Naive thymus-derived CD4-positive, alpha-beta T cell (primary cell): Measurements from ENCODE around the gene HDAC4. TPM values are rescaled to one million over a fixed set of nuclear protein-coding genes. Genes with fewer than 3 reads are reported as not detected.

Experiments used
- ATAC-seq: fragments of 150-1000 bp; cut with Tn5 transposase; 2 replicates; pipeline ENCODE4 v1.10.0; 2021; ENCODE audit warnings: mild to moderate bottlenecking, moderate library complexity
- CTCF ChIA-PET: fragments of 350-600 bp; sonication (Branson Sonifier 250); formaldehyde crosslinking; loops from one replicate; lab custom pipeline; 2021; ENCODE audit warnings: antibody characterized with exemption; lab: Charles Lee
- POLR2A ChIA-PET: fragments of 350-600 bp; sonication (Branson Sonifier 250); formaldehyde crosslinking; loops from one replicate; lab custom pipeline; 2021; ENCODE audit warnings: antibody characterized with exemption, inconsistent platforms; lab: Charles Lee
- DNase-seq, 9 donors: peaks; one replicate each; pipeline versions ENCODE4 v3.0.0 to v3.0.0-alpha.2; 2020 to 2022; ENCODE audit warnings: mixed read lengths in 1 of 9
- H3K27ac ChIP-seq: one replicate; pipeline ENCODE4 v1.7.0; 2013; ENCODE audit warnings: mild to moderate bottlenecking, low read depth, low read length, moderate library complexity
- H3K27me3 ChIP-seq, 2 donors: one replicate each; pipeline ENCODE4 v1.7.0; 2013; ENCODE audit warnings: low read length in 2 of 2, mild to moderate bottlenecking in 2 of 2, moderate library complexity in 2 of 2; ENCODE audit not compliant: control insufficient read depth in 2 of 2, insufficient read depth in 2 of 2
- H3K36me3 ChIP-seq, 3 experiments: 1 replicate in 2 of 3; 2 replicates in 1 of 3; pipeline ENCODE4 v1.7.0; 2013; ENCODE audit warnings: low read length in 3 of 3, mild to moderate bottlenecking in 3 of 3, moderate library complexity in 1 of 3; ENCODE audit not compliant: insufficient read depth in 3 of 3, control insufficient read depth in 2 of 3
- H3K4me1 ChIP-seq, 2 donors: one replicate each; pipeline ENCODE4 v1.7.0; 2013; ENCODE audit warnings: low read length in 2 of 2, mild to moderate bottlenecking in 2 of 2, moderate library complexity in 1 of 2; ENCODE audit not compliant: control insufficient read depth in 2 of 2, insufficient read depth in 2 of 2
- H3K4me3 ChIP-seq: 2 replicates; pipeline ENCODE4 v1.7.0; 2013; ENCODE audit warnings: mild to moderate bottlenecking, low read length
- H3K9me3 ChIP-seq, 3 experiments: 1 replicate in 2 of 3; 2 replicates in 1 of 3; pipeline ENCODE4 v1.7.0; 2013; ENCODE audit warnings: low read length in 3 of 3; ENCODE audit not compliant: control insufficient read depth in 2 of 3
- H3K27ac Mint-ChIP-seq, 9 donors: one replicate each; pipeline ENCODE4 v1.8.0; 2020 to 2022; ENCODE audit warnings: mixed read lengths in 9 of 9, mild to moderate bottlenecking in 8 of 9, moderate library complexity in 5 of 9, inconsistent platforms in 2 of 9
- H3K27me3 Mint-ChIP-seq, 5 donors: one replicate each; pipeline ENCODE4 v1.8.0; 2021 to 2022; ENCODE audit warnings: mixed read lengths in 5 of 5, mild to moderate bottlenecking in 1 of 5
- H3K36me3 Mint-ChIP-seq, 5 donors: one replicate each; pipeline ENCODE4 v1.8.0; 2020 to 2022; ENCODE audit warnings: mixed read lengths in 5 of 5, mild to moderate bottlenecking in 3 of 5, inconsistent platforms in 1 of 5
- H3K4me1 Mint-ChIP-seq, 7 donors: one replicate each; pipeline ENCODE4 v1.8.0; 2020 to 2022; ENCODE audit warnings: mixed read lengths in 7 of 7, mild to moderate bottlenecking in 3 of 7, inconsistent platforms in 1 of 7
- H3K4me3 Mint-ChIP-seq, 10 donors: one replicate each; pipeline ENCODE4 v1.8.0; 2020 to 2022; ENCODE audit warnings: mild to moderate bottlenecking in 10 of 10, mixed read lengths in 10 of 10, moderate library complexity in 6 of 10, inconsistent platforms in 2 of 10
- H3K9me3 Mint-ChIP-seq, 11 donors: one replicate each; pipeline ENCODE4 v1.8.0; 2020 to 2022; ENCODE audit warnings: mixed read lengths in 11 of 11, mild to moderate bottlenecking in 4 of 11, inconsistent platforms in 1 of 11, moderate library complexity in 1 of 11
- intact Hi-C, 2 donors: fragments of 100-400 bp; cut with micrococcal nuclease; formaldehyde crosslinking; loops; one replicate each; pipeline ENCODE4 v1.15.1; 2023
- polyA plus RNA-seq, 2 donors: library from polyadenylated mRNA; unstranded; fragments of 300-500 nt; fragmentation: Illumina TruSeq; gene quantifications; one replicate each; pipeline ENCODE4 v1.2.3, GENCODE V29; 2021
- total RNA-seq, 6 experiments: library from RNA in 5 of 6; stranded (reverse) in 5 of 6; gene quantifications; 1 replicate in 5 of 6; 2 replicates in 1 of 6; pipeline ENCODE4 v1.2.3 and lab custom pipeline; 2021 to 2026

The HDAC4 gene
- total and polyA plus RNA-seq, 7 experiments from 2014 or later = 7.4 to 101 (median 55.3) TPM

GRCh38 chr2:239093542-239093941 lies 307.3 kb downstream of the HDAC4 start:
- Histone ChIP-seq H3K4me3 (no peak overlapping the region), H3K27me3 (no peaks in the 10 kb centered on the region), H3K36me3 (peaks cover 0 to 77% (median 5%) of the 10 kb centered on the region in 3 experiments), H3K4me1 (no peaks in the 10 kb centered on the region), H3K9me3 (no peaks in the 10 kb centered on the region), H3K27ac (no peak overlapping the region)
- Mint-ChIP-seq H3K4me1 (peaks cover 0 to 4% (median 0%) of the 10 kb centered on the region in 7 donors), H3K27me3 (no peaks in the 10 kb centered on the region), H3K36me3 (peaks cover 0 to 28% (median 5%) of the 10 kb centered on the region in 5 donors), H3K4me3 (no peak overlapping the region), H3K9me3 (no peaks in the 10 kb centered on the region), H3K27ac (no peak overlapping the region)
- intact Hi-C loops = loop anchor here in 1 of 2 donors (2.0 kb wide), 1 partner anchor 25 kb away; no protein-coding TSS in a partner anchor
- DNase-seq (no peak), ATAC-seq (no peak)
- ChIA-PET CTCF (no interaction called here), POLR2A (no interaction called here)

GRCh38 chr2:239092571-239093294 lies 308.1 kb downstream of the HDAC4 start:
- Histone ChIP-seq H3K36me3 (peaks cover 0 to 77% (median 5%) of the 10 kb centered on the region in 3 experiments), H3K4me1 (no peaks in the 10 kb centered on the region), H3K4me3 (no peak overlapping the region), H3K27ac (no peak overlapping the region), H3K27me3 (no peaks in the 10 kb centered on the region), H3K9me3 (no peaks in the 10 kb centered on the region)
- ChIA-PET POLR2A (no interaction called here), CTCF (no interaction called here)
- peaks cover 0 to 32% (median 6%) of the 10 kb centered on the region in 5 donors for H3K36me3 Mint-ChIP-seq
- no peak overlapping the region for H3K27ac Mint-ChIP-seq
- ATAC-seq = no peak
- no peak for DNase-seq
- H3K4me3 Mint-ChIP-seq = no peak overlapping the region
- no peaks in the 10 kb centered on the region for H3K9me3 Mint-ChIP-seq
- intact Hi-C loops = loop anchor here in 1 of 2 donors (2.0 kb wide), 1 partner anchor 26 kb away; no protein-coding TSS in a partner anchor
- H3K4me1 Mint-ChIP-seq = no peaks in the 10 kb centered on the region
- no peaks in the 10 kb centered on the region for H3K27me3 Mint-ChIP-seq

GRCh38 chr2:239089884-239090283 lies 310.9 kb downstream of the HDAC4 start:
- no peak overlapping the region for H3K27ac ChIP-seq
- Mint-ChIP-seq H3K4me1 (peaks cover 0 to 7% (median 0%) of the 10 kb centered on the region in 7 donors), H3K27me3 (no peaks in the 10 kb centered on the region), H3K36me3 (peaks cover 0 to 39% (median 6%) of the 10 kb centered on the region in 5 donors), H3K9me3 (no peaks in the 10 kb centered on the region), H3K4me3 (no peak overlapping the region), H3K27ac (no peak overlapping the region)
- no peak for ATAC-seq
- no peaks in the 10 kb centered on the region for H3K4me1 ChIP-seq
- DNase-seq = no peak
- CTCF ChIA-PET = no interaction called here
- H3K36me3 ChIP-seq = peaks cover 0 to 59% (median 5%) of the 10 kb centered on the region in 3 experiments
- intact Hi-C loops = no loop called here
- no peak overlapping the region for H3K4me3 ChIP-seq
- H3K27me3 ChIP-seq = no peaks in the 10 kb centered on the region
- no peaks in the 10 kb centered on the region for H3K9me3 ChIP-seq
- POLR2A ChIA-PET = no interaction called here

GRCh38 chr2:239087046-239087710 lies 313.6 kb downstream of the HDAC4 start:
- Mint-ChIP-seq H3K4me1 (peaks cover 0 to 8% (median 0%) of the 10 kb centered on the region in 7 donors), H3K36me3 (peaks cover 0 to 37% (median 6%) of the 10 kb centered on the region in 5 donors), H3K9me3 (no peaks in the 10 kb centered on the region), H3K27ac (peak overlapping the region in 2 of 9 donors; percentile 5 to 22), H3K27me3 (no peaks in the 10 kb centered on the region), H3K4me3 (no peak overlapping the region)
- H3K36me3 ChIP-seq = peaks cover 0 to 59% (median 0%) of the 10 kb centered on the region in 3 experiments
- no peak overlapping the region for H3K4me3 ChIP-seq
- ChIA-PET CTCF (no interaction called here), POLR2A (no interaction called here)
- no peaks in the 10 kb centered on the region for H3K9me3 ChIP-seq
- no peak for ATAC-seq
- no peaks in the 10 kb centered on the region for H3K4me1 ChIP-seq
- H3K27me3 ChIP-seq = no peaks in the 10 kb centered on the region
- DNase-seq = no peak
- intact Hi-C loops = no loop called here
- no peak overlapping the region for H3K27ac ChIP-seq

- H3K36me3 Mint-ChIP-seq = peaks cover 2 to 37% (median 6%) of the 10 kb centered on the region in 5 donors
- H3K27ac Mint-ChIP-seq = peak overlapping the region in 3 of 9 donors; percentile 22 to 34 (median 24)
- ChIA-PET CTCF (no interaction called here), POLR2A (no interaction called here)
- Histone ChIP-seq H3K27ac (no peak overlapping the region), H3K9me3 (no peaks in the 10 kb centered on the region), H3K4me3 (no peak overlapping the region), H3K36me3 (peaks cover 0 to 64% (median 0%) of the 10 kb centered on the region in 3 experiments), H3K4me1 (no peaks in the 10 kb centered on the region), H3K27me3 (no peaks in the 10 kb centered on the region)
- peaks cover 0 to 8% (median 0%) of the 10 kb centered on the region in 7 donors for H3K4me1 Mint-ChIP-seq
- intact Hi-C loops = no loop called here
- ATAC-seq (no peak), DNase-seq (no peak)
- no peaks in the 10 kb centered on the region for H3K9me3 Mint-ChIP-seq
- H3K27me3 Mint-ChIP-seq = no peaks in the 10 kb centered on the region
- H3K4me3 Mint-ChIP-seq = peak overlapping the region in 1 of 10 donors; percentile 45
Measured at GRCh38 chr2:239086325-239087020, 314.3 kb downstream of the HDAC4 start.

GRCh38 chr2:239085201-239085992 lies 315.4 kb downstream of the HDAC4 start:
- Histone ChIP-seq H3K4me3 (no peak overlapping the region), H3K27me3 (no peaks in the 10 kb centered on the region), H3K36me3 (peaks cover 0 to 70% (median 0%) of the 10 kb centered on the region in 3 experiments), H3K4me1 (no peaks in the 10 kb centered on the region), H3K27ac (no peak overlapping the region), H3K9me3 (no peaks in the 10 kb centered on the region)
- peak overlapping the region in 3 of 9 donors; percentile 6 to 49 (median 9) for H3K27ac Mint-ChIP-seq
- ChIA-PET CTCF (no interaction called here), POLR2A (no interaction called here)
- peaks cover 3 to 40% (median 15%) of the 10 kb centered on the region in 5 donors for H3K36me3 Mint-ChIP-seq
- intact Hi-C loops = no loop called here
- peaks cover 0 to 8% (median 0%) of the 10 kb centered on the region in 7 donors for H3K4me1 Mint-ChIP-seq
- H3K9me3 Mint-ChIP-seq = no peaks in the 10 kb centered on the region
- peak overlapping the region in 1 of 10 donors; percentile 23 for H3K4me3 Mint-ChIP-seq
- no peaks in the 10 kb centered on the region for H3K27me3 Mint-ChIP-seq
- ATAC-seq = no peak
- no peak for DNase-seq
